CD1c-positive myeloid dendritic cell (primary cell): ENCODE data around the gene ADAM11.
"Not testable (repeated sequence)": the region's sequence is repeated elsewhere in the genome, so short reads cannot be mapped to it uniquely, and the experiment has no call there.

ENCODE experiments used
- DNase-seq: peaks from one replicate; pipeline ENCODE4 v3.0.0-alpha.2; 2016; ENCODE audit errors: extremely low spot score

ADAM11 gene

GRCh38 chr17:44758414-44759085, at the start of gene ADAM11:
Gene ADAM11, plus strand, starts transcription at chr17:44758988. Its CDS starts 212 bp downstream, at chr17:44759200.
- no peak for DNase-seq

GRCh38 chr17:44719444-44719843, 39.3 kb upstream of the ADAM11 start:
- no peak for DNase-seq

- no peak for DNase-seq
Observed at GRCh38 chr17:44722254-44722653, 36.5 kb upstream of the ADAM11 start.

GRCh38 chr17:44726121-44726520, 32.7 kb upstream of the ADAM11 start:
- not testable (repeated sequence) for DNase-seq

DNA sequence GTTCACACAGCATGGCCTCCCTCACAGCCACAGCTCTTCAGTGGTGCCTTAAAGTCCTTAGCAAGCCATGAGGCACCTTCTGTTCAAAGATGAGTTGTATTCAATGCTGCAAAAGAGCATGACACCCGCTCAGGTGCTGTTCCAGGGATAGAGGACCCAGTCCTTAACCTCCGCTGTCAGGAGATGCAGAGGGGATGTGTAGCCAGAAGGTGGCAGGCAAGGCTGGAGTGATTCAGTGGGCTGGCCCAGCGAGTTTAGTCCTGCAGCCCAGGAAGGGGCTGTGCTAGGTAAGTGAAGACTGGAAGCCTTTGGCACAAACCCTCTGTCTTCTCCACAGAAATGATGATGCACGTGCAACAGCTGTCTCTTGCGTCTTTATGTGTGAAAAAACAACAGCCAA, 25.0 kb upstream of the ADAM11 start:
- DNase-seq, result no peak

- no peak for DNase-seq
Observed at GRCh38 chr17:44734272-44734671, 24.5 kb upstream of the ADAM11 start.

GRCh38 chr17:44736551-44737240, 22.1 kb upstream of the ADAM11 start:
- no peak for DNase-seq

- DNase-seq, result no peak
Observed at GRCh38 chr17:44738214-44738906, 20.4 kb upstream of the ADAM11 start.

DNA sequence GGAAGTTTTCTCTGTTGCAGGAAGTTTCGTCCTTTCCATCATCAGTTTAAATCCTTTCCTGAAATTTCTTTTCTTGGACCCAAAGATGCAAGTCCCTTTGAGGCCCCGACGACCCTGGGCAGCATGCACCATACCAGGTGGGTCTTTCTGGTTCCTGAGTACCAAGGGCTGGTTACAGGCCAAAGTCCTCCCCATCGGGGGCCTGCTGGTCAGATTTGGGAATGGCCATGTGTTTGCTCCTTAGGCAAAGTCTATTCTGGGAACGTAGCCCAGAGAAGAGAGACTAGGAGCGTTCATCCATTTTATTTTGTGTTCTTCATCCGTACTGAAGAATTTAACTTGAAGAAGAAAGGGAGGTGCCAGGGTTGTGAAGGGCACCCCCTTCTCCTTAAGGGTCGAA, 17.5 kb upstream of the ADAM11 start:
- DNase-seq, result no peak

DNA sequence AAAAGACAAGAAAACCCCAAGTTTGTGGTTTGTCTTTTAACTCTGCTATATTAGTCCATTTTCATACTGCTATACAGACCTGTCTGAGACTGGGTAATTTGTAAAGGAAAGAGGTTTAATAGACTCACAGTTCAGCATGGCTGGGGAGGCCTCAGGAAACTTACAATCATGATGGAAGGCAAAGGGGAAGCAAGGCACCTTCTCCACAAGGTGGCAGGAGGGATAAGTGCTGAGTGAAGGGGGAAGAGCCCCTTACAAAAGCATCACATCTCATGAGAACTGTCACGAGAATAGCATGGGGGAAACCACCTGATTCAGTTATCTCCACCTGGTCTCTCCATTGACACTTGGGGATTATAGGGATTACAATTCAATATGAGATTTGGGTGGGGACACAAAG, 13.5 kb upstream of the ADAM11 start:
- DNase-seq, result no peak

DNA sequence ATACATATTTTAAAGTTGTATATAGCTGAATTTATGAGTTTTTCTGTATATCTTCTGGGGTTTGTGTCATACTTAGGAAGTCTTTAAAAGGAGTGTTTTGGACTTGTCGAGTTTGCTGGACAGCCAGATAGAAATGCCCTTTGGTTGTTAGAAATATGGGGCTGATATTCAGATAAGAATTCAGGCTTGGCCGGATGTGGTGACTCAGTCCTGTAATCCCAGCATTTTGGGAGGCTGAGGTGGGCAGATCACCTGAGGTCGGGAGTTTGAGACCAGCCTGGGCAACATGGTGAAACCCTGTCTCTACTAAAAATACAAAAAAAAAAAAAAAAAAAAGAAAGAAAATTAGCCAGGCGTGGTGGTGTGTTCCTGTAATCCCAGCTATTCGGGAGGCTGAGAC, 13.1 kb upstream of the ADAM11 start:
- DNase-seq, result not testable (repeated sequence)

DNA sequence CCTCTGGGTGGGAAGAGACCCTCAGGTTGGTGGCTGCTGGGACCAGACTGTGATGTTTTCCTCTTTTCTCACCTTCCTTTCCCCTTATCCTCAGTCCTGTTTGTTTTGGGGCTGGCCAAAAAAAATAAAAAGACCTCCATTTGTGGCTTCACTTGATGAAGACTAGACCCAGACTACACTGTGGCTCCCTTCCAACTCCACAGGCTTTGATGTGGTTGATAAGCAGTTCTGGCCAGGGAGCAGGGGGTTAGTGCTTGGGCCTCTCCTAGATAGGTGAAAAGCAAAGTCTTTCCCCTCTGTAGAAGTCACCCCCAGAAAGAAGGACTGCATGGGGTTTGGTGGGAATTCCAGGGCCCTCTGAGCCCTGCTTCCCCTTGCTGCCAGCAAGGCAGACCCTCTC, 11.2 kb upstream of the ADAM11 start:
- no peak for DNase-seq

DNA sequence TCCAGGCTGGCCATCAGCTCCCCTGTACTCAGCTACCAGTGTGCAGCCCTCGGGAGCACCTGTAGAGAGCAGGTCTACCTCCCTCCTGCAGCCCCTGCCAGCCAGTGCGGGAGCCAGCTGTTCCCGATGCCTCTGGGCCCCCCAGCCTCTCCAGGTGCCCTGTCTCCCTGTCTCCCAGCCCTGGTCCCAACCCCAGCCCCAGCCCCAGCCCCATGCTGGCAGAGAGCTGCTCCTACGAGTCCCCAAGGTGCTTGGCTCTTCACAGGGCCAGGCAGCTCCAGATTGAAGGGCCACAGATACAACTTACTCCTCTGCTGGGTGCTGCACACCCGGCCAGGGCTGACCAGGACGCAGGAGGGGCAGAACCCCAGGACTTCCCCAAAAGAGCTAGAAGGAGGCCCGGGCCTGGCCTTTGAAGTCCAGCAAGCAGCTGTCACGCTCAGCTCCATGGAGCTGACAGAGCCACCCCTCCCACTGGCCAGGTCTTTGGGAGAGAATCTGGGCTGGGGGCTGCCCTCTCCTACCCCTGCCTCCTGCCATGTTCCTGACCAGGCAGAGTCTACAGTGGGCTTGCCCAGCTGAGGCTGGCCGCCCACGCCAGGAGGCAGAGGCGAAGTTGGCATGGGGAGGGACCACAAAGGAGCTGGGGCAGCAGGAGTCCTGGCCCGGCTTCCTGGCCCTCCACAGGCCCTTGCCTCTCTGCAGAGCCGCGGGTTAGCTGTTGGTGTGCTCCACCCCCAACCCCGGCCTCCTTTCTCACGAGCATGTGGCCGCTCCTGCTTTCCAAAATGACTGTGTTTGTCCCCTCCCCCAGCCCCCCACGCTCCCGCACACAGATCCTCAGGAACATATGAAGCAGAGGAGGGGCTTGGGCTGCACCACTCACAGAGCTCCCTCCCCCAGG, 9.5 kb upstream of the ADAM11 start:
- DNase-seq, result no peak

GRCh38 chr17:44749980-44750318, 8.8 kb upstream of the ADAM11 start:
- no peak for DNase-seq

GRCh38 chr17:44751331-44751730, 7.5 kb upstream of the ADAM11 start:
- no peak for DNase-seq

DNA sequence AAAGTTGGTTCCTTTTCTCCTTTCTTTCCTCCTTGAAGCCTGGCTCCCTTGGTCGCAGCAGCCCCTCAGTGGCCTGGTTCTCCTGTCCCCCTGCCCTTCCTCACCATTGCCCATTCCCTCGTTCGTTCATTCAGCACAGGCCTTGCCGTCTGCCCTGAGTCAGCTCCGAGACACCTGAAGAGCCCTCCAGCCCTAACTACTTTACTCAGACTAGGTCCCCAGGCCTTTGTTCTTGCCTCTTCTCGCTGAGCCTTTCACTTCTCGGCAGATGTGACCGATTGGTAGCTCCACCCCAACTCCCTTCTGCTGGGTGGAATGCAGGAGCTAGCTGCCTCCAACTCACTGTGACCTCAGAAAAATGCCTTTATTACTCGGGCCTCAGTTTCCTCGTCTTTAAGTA, 7.0 kb upstream of the ADAM11 start:
- no peak for DNase-seq

DNA sequence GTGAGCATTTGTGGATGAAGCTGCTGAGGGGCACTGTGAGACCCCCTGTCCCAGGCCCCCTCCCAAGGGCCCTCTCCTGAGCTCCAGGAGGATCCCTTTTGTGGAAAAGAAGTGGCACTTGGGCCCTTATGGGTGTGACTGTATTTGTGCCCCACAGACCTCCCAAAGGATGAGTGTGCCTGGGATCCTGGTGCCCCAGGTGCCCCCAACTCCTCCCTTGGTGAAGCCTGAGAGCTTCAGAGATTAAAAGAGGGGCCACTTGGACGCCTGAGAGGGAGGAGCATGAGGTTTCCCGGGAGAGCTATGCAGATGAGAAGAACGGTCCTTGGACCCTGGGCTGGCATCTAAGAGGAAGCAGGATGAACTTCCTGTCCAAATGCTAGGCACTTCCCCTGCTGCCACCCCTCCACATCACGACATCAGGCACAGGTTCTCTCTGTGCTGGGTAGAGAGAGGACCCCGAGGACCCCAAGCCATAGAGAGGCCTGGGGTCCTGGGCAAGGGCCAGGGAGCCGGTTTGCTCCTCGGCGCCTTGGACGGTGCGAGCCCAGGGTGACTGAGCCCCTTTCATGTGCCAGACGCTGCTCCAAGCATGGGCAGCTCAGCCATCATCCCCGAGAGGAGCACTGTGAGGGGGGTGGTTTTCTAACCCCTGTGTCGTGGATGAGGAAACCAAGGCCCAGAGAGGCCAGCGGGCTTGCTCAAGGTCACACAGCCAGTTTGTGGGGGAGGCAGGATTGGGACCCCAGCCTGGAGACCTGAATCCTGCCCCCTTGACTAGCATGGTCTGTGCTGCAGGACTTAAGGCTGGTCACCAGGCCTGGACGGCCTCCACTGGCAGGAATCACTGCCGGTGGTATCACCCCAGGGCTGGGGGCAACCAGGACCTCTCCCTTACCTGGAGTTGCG, 5.6 kb upstream of the ADAM11 start:
- DNase-seq, result no peak

DNA sequence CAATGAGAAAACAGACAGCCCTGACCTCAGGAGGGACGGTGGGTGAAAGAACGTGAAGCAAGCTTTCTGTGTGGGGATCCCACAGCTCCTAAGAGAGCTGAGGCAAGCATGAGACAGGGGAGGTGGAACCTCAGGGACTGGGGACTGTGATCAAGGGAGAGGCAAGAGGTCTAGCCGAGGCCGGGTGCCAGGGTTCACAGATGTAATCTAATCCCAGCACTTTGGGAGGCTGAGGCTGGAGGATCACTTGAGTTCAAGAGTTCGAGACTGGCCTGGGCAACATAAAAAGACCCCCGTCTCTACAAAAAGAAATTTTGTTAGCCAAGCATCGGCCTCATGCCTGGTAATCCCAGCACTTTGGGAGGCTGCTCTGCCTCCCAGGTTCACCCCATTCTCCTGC, 4.5 kb upstream of the ADAM11 start:
- DNase-seq, result no peak

DNA sequence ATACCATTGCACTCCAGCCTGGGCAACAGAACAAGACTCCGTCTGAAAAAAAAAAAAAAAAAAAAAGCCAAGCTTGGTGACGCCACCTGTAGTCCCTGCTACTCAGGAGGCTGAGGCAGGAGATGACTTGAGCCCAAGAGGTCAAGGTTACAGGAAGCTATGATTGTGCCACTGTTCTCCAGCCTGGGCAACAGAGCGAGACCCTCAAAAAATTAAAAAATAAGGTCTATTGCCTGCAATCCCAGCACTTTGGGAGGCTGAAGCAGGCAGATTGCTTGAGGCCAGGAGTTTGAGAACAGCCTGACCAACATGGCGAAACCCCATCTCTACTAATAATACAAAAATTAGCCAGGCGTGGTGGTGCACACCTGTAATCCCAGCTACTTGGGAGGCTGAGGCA, 3.6 kb upstream of the ADAM11 start:
- not testable (repeated sequence) for DNase-seq

DNA sequence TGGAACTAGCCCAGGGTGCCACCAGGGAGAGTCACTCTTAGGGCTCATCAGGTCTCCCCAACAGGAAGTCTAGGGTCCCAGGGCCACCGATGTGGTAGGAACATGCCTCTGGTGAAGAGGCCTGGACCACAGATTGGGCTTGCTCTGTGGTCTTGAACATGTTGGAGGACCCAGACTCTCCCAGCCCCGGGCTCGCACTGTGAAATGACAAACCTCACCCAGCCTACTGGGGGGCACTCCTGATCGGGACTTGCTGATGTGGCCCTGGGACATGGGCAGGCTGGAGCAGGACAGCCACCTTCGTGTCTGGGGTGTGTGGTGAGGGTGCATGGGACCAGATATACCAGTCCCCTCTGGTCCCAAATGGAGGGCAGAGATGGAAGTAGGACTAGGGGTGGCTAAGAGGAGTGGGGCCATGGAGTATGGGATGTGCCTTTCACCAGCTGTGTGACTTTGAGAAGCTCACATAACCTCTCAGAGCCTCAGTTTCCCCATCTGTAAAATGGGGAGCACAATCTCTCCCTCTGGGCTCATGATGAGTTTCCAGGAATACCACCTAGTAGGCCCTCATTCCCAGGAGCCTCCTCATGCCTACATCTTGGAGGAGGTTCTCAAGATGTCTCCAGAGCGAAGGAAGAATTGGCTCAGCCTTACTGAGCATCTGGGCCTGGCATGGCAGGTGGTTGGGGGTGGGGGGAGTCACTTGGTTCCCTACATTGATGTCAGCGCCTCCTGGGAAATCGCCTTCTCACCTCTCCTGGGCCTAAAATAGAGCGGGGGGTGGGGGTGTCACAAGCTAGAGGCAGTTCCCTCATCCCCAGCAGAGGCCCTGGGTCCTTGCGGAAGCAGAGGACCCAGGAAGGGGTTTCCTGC, 1.5 kb upstream of the ADAM11 start:
- no peak for DNase-seq
